ENCODE results near the gene GPR21. TPM values are rescaled to one million over a fixed set of nuclear protein-coding genes. Genes with fewer than 3 reads are reported as not detected.

GPR21 gene
- total RNA-seq, 1 experiment from 2014 or later, result 1.1 TPM

DNA sequence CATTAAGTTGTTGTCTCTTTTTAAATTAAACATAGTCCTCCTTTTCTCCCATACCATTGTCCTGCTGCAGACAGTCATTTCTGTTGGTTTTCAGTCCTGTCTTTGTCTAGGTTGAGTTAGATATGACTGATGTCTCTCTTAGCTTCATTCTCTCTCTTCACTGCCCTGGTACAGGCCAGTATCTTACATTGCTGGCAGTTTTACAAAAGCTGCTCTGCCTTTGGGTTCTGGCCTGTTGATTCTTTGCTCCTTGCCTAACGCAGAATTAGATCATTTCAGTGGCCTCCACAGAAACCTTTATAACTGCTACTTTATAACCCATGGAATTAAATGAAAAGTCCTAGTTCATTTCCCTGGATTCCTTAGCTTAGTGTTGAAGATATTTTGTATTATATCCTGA lies 33.7 kb downstream of the GPR21 start:
- no peak for DNase-seq (ENCODE audit: low read depth, low spot score)
- Histone ChIP-seq H3K36me3 (ENCODE audit: control insufficient read depth in 1 of 2, insufficient read depth in 2 of 2, low read length in 2 of 2) (peaks cover 3 to 12% of the 10 kb centered on the region in 2 experiments; a peak in 3 of 4 replicates), H3K9ac (ENCODE audit: low read length) (no peak overlapping the region), H3K27me3 (ENCODE audit: insufficient read depth, low read length) (no peaks in the 10 kb centered on the region), H3K9me3 (ENCODE audit: control insufficient read depth in 1 of 2, insufficient read depth in 1 of 2, low read depth in 1 of 2, low read length in 2 of 2) (no peaks in the 10 kb centered on the region), H2AFZ (ENCODE audit: low read depth, low read length, poor library complexity, severe bottlenecking) (no peak overlapping the region), H3K9me2 (ENCODE audit: insufficient read depth) (no peaks in the 10 kb centered on the region), H3K4me3 (replicated peaks in 1 of 2; ENCODE audit: low read depth in 1 of 2, low read length in 2 of 2) (no peak overlapping the region), H3K27ac (ENCODE audit: low read depth, low read length) (no peak overlapping the region), H3K79me2 (ENCODE audit: insufficient read depth, low read length) (no peaks in the 10 kb centered on the region), H3K4me1 (ENCODE audit: control insufficient read depth in 1 of 2, insufficient read depth in 2 of 2, low read length in 2 of 2) (no peaks in the 10 kb centered on the region), H4K20me1 (ENCODE audit: insufficient read depth) (no peaks in the 10 kb centered on the region), H3K4me2 (ENCODE audit: low read length) (no peak overlapping the region)
- ChIA-PET POLR2A (interaction anchor here (0.6 kb wide), 1 partner anchor 716 kb away, joined by 3 read pairs; no protein-coding TSS in a partner anchor), RAD21 (ENCODE audit: low non-redundant PET in 1 of 2, low total read pairs in 2 of 2, uncharacterized antibody in 2 of 2, unreplicated experiment in 2 of 2) (no interaction called here), CTCF (no interaction called here)
- ATAC-seq, result no peak
- no TSS peak for BruUV-seq (replicated peaks)
- intact Hi-C loops (cut with micrococcal nuclease), result no loop called here
- TF ChIP-seq ZNF274 (IDR thresholded peaks at IDR 0.05; ENCODE audit: low read depth, low read length) (no peak), CBX3 (IDR thresholded peaks at IDR 0.05; ENCODE audit: low read depth) (no peak)
- TF ChIP-seq, protein P1, sequence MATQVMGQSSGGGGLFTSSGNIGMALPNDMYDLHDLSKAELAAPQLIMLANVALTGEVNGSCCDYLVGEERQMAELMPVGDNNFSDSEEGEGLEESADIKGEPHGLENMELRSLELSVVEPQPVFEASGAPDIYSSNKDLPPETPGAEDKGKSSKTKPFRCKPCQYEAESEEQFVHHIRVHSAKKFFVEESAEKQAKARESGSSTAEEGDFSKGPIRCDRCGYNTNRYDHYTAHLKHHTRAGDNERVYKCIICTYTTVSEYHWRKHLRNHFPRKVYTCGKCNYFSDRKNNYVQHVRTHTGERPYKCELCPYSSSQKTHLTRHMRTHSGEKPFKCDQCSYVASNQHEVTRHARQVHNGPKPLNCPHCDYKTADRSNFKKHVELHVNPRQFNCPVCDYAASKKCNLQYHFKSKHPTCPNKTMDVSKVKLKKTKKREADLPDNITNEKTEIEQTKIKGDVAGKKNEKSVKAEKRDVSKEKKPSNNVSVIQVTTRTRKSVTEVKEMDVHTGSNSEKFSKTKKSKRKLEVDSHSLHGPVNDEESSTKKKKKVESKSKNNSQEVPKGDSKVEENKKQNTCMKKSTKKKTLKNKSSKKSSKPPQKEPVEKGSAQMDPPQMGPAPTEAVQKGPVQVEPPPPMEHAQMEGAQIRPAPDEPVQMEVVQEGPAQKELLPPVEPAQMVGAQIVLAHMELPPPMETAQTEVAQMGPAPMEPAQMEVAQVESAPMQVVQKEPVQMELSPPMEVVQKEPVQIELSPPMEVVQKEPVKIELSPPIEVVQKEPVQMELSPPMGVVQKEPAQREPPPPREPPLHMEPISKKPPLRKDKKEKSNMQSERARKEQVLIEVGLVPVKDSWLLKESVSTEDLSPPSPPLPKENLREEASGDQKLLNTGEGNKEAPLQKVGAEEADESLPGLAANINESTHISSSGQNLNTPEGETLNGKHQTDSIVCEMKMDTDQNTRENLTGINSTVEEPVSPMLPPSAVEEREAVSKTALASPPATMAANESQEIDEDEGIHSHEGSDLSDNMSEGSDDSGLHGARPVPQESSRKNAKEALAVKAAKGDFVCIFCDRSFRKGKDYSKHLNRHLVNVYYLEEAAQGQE (IDR thresholded peaks at IDR 0.05; ENCODE audit: low read depth), result no peak
- TF ChIP-seq, protein P2, sequence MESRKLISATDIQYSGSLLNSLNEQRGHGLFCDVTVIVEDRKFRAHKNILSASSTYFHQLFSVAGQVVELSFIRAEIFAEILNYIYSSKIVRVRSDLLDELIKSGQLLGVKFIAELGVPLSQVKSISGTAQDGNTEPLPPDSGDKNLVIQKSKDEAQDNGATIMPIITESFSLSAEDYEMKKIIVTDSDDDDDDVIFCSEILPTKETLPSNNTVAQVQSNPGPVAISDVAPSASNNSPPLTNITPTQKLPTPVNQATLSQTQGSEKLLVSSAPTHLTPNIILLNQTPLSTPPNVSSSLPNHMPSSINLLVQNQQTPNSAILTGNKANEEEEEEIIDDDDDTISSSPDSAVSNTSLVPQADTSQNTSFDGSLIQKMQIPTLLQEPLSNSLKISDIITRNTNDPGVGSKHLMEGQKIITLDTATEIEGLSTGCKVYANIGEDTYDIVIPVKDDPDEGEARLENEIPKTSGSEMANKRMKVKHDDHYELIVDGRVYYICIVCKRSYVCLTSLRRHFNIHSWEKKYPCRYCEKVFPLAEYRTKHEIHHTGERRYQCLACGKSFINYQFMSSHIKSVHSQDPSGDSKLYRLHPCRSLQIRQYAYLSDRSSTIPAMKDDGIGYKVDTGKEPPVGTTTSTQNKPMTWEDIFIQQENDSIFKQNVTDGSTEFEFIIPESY (IDR thresholded peaks at IDR 0.05; ENCODE audit: extremely low read depth, insufficient replicate concordance, low read length), result no peak

All from HCT116 (cell line).